ENCODE data around the gene SLC6A13. TPM values are rescaled to one million over a fixed set of nuclear protein-coding genes. Genes with fewer than 3 reads are reported as not detected.
A peak's percentile ranks its signal among the peaks of the same experiment; 100 is the strongest.

SLC6A13 gene
- total and polyA plus RNA-seq, 2 of the 13 experiments (the other 11 are each of a cell fraction or from before 2014, with no cell fraction given), result 0.05 to 0.15 TPM

DNA sequence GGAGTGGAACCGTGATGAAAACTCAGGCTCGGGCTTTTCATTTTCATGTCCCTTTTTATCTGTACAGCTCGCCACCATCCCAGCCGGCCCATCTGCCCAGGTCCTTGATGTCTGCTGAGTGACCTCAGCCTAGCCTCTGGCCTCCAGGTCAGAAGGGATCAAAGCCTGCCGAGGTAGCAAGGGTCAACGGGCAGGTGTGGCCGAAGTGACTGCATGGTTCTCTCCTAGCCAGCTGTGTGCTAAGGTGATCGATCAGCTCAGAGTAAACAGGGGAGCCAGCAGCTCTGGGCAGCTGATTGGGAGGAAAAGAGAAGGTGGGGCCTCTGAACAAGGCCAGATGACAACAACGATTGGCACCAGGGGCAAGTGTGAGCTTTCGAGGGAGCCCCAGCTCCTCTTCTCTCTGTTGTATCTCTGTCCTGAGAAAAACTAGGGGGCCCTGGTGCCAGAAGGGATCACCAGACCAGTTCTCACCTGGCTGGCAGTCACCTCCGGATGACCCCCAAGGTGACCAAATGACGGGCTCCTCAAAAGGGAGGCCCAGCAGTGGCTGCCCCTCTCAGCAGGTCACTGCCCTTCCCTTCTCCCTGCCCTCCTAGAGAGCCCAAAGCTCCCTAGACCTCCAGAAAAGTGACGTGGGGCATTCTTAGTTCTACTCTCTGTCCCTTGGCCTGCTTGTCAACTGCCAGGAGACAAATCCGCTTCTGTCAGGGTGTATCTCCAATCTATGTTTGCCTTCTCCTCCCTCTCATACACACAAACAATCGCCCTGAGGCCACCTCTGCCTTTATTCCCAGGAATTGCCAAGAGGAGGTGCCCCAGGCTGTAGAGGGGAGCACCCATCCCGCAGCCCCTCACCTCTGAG, 52.1 kb downstream of the SLC6A13 start (continued):
- TF ChIP-seq, protein P1, sequence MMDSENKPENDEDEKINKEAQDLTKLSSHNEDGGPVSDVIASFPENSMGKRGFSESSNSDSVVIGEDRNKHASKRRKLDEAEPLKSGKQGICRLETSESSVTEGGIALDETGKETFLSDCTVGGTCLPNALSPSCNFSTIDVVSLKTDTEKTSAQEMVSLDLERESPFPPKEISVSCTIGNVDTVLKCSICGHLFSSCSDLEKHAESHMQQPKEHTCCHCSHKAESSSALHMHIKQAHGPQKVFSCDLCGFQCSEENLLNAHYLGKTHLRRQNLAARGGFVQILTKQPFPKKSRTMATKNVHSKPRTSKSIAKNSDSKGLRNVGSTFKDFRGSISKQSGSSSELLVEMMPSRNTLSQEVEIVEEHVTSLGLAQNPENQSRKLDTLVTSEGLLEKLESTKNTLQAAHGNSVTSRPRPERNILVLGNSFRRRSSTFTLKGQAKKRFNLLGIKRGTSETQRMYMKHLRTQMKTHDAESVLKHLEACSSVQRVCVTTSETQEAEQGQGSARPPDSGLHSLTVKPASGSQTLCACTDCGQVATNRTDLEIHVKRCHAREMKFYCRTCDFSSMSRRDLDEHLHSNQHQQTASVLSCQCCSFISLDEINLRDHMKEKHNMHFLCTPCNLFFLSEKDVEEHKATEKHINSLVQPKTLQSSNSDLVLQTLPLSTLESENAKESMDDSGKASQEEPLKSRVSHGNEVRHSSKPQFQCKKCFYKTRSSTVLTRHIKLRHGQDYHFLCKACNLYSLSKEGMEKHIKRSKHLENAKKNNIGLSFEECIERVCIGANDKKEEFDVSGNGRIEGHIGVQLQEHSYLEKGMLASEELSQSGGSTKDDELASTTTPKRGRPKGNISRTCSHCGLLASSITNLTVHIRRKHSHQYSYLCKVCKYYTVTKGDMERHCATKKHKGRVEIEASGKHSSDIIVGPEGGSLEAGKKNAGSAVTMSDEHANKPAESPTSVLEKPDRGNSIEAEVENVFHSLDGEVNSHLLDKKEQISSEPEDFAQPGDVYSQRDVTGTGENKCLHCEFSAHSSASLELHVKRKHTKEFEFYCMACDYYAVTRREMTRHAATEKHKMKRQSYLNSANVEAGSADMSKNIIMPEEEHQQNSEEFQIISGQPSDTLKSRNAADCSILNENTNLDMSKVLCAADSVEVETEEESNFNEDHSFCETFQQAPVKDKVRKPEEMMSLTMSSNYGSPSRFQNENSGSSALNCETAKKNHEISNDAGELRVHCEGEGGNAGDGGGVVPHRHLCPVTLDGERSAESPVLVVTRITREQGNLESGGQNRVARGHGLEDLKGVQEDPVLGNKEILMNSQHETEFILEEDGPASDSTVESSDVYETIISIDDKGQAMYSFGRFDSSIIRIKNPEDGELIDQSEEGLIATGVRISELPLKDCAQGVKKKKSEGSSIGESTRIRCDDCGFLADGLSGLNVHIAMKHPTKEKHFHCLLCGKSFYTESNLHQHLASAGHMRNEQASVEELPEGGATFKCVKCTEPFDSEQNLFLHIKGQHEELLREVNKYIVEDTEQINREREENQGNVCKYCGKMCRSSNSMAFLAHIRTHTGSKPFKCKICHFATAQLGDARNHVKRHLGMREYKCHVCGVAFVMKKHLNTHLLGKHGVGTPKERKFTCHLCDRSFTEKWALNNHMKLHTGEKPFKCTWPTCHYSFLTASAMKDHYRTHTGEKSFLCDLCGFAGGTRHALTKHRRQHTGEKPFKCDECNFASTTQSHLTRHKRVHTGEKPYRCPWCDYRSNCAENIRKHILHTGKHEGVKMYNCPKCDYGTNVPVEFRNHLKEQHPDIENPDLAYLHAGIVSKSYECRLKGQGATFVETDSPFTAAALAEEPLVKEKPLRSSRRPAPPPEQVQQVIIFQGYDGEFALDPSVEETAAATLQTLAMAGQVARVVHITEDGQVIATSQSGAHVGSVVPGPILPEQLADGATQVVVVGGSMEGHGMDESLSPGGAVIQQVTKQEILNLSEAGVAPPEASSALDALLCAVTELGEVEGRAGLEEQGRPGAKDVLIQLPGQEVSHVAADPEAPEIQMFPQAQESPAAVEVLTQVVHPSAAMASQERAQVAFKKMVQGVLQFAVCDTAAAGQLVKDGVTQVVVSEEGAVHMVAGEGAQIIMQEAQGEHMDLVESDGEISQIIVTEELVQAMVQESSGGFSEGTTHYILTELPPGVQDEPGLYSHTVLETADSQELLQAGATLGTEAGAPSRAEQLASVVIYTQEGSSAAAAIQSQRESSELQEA (CRISPR knock-in tag; IDR thresholded peaks at IDR 0.05; ENCODE audit: not compliant biosample characterization), result no peak
- TF ChIP-seq ATF7 (IDR thresholded peaks at IDR 0.05), result peak; percentile 67
- TF ChIP-seq ATF7 (CRISPR knock-in tag; IDR thresholded peaks at IDR 0.05), result peak; percentile 97
- TF ChIP-seq TARDBP (CRISPR knock-in tag; IDR thresholded peaks at IDR 0.05), result peak; percentile 100
- peak; percentile 29; the same call in 1 of the 2 replicates for TF ChIP-seq ZBTB8A (CRISPR knock-in tag; IDR thresholded peaks at IDR 0.05; ENCODE audit: borderline replicate concordance, low read depth)
- TF ChIP-seq ZNF253 (CRISPR knock-in tag; IDR thresholded peaks at IDR 0.05; ENCODE audit: borderline replicate concordance), result peak; percentile 79; the same call in 1 of the 2 replicates
- TF ChIP-seq MIXL1 (CRISPR knock-in tag; IDR thresholded peaks at IDR 0.05), result peak; percentile 87
- no peak for TF ChIP-seq MAFK (conservative IDR thresholded peaks at IDR 0.05 in 1 of 2, IDR thresholded peaks at IDR 0.05 in 1 of 2; ENCODE audit: low read length in 2 of 2)
- peak; percentile 94 for TF ChIP-seq GFI1 (CRISPR knock-in tag; IDR thresholded peaks at IDR 0.05; ENCODE audit: borderline replicate concordance)
- TF ChIP-seq, protein P2, sequence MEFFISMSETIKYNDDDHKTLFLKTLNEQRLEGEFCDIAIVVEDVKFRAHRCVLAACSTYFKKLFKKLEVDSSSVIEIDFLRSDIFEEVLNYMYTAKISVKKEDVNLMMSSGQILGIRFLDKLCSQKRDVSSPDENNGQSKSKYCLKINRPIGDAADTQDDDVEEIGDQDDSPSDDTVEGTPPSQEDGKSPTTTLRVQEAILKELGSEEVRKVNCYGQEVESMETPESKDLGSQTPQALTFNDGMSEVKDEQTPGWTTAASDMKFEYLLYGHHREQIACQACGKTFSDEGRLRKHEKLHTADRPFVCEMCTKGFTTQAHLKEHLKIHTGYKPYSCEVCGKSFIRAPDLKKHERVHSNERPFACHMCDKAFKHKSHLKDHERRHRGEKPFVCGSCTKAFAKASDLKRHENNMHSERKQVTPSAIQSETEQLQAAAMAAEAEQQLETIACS (CRISPR knock-in tag; IDR thresholded peaks at IDR 0.05), result no peak
- peak; percentile 74 for TF ChIP-seq ZSCAN25 (CRISPR knock-in tag; IDR thresholded peaks at IDR 0.05)
- TF ChIP-seq SIN3B (IDR thresholded peaks at IDR 0.05; ENCODE audit: low read length), result no peak
- peak; percentile 84 for TF ChIP-seq BCL3 (CRISPR knock-in tag; IDR thresholded peaks at IDR 0.05)
- TF ChIP-seq MEIS2 (CRISPR knock-in tag; IDR thresholded peaks at IDR 0.05), result peak; percentile 100
